H1 (cell line): ENCODE data around the gene LRRC45. TPM values are rescaled to one million over a fixed set of nuclear protein-coding genes. Genes with fewer than 3 reads are reported as not detected.

Experiments used
- CTCF ChIA-PET: fragments of 300-600 bp; sonication (Branson Sonifier 250); formaldehyde crosslinking; loops from one replicate; lab custom pipeline; 2021; ENCODE audit not compliant: partially characterized antibody; lab: Charles Lee
- POLR2A ChIA-PET: fragments of 300-600 bp; sonication (Branson Sonifier 250); formaldehyde crosslinking; loops from one replicate; lab custom pipeline; 2021; ENCODE audit warnings: inconsistent platforms; ENCODE audit not compliant: partially characterized antibody; lab: Charles Lee
- DNase-seq, 2 experiments: peaks; one replicate each; pipeline versions ENCODE4 v3.0.0 to v3.0.0-alpha.2; 2010 to 2022; ENCODE audit warnings: low spot score in 2 of 2, low read depth in 1 of 2, mixed read lengths in 1 of 2
- FAIRE-seq: peaks from 2 replicates; lab custom pipeline; 2011; peaks lifted over from hg19 to GRCh38; lab: Jason Lieb, UNC
- H2AFZ ChIP-seq: 2 replicates; pipeline ENCODE4 v1.8.1; 2012; ENCODE audit warnings: low read length, inconsistent platforms
- H2AK5ac ChIP-seq: 2 replicates; pipeline ENCODE4 v1.6.1; 2013; ENCODE audit warnings: low read depth, low read length
- H2BK120ac ChIP-seq: replicated peaks from 2 replicates; pipeline ENCODE3; 2013; ENCODE audit warnings: low read depth, low read length, inconsistent platforms
- H2BK12ac ChIP-seq: 2 replicates; pipeline ENCODE4 v1.6.1; 2013; ENCODE audit warnings: low read depth, low read length
- H2BK15ac ChIP-seq: 2 replicates; pipeline ENCODE4 v1.6.1; 2013; ENCODE audit warnings: low read length
- H2BK20ac ChIP-seq: 2 replicates; pipeline ENCODE4 v1.6.1; 2013; ENCODE audit warnings: low read length
- H2BK5ac ChIP-seq: 2 replicates; pipeline ENCODE4 v1.6.1; 2013; ENCODE audit warnings: low read depth, low read length
- H3K14ac ChIP-seq: 2 replicates; pipeline ENCODE4 v1.6.1; 2013; ENCODE audit warnings: inconsistent platforms; ENCODE audit not compliant: insufficient read length
- H3K18ac ChIP-seq: 2 replicates; pipeline ENCODE4 v1.6.1; 2013; ENCODE audit warnings: low read length; ENCODE audit errors: extremely low read depth
- H3K23ac ChIP-seq: 2 replicates; pipeline ENCODE4 v1.6.1; 2013; ENCODE audit warnings: inconsistent platforms; ENCODE audit not compliant: insufficient read length
- H3K23me2 ChIP-seq: 2 replicates; pipeline ENCODE4 v1.6.1; 2013; ENCODE audit warnings: low read depth, low read length
- H3K27ac ChIP-seq: 2 replicates; pipeline ENCODE4 v1.6.1; 2011; ENCODE audit warnings: low read depth, low read length, inconsistent platforms
- H3K27me3 ChIP-seq, 4 experiments: replicated peaks in 1 of 4; 1 replicate in 1 of 4; 2 replicates in 3 of 4; pipeline versions ENCODE4 v1.6.1 to v1.8.1; 2011 to 2013; ENCODE audit warnings: low read length in 3 of 4, mild to moderate bottlenecking in 3 of 4, inconsistent platforms in 2 of 4, mixed read lengths in 2 of 4, moderate library complexity in 1 of 4; ENCODE audit not compliant: control insufficient read depth in 3 of 4, insufficient read depth in 3 of 4; ENCODE audit errors: extremely low read depth in 1 of 4
- H3K36me3 ChIP-seq, 4 experiments: 2 replicates each; pipeline versions ENCODE4 v1.6.1 to v1.8.1; 2011 to 2013; ENCODE audit warnings: mild to moderate bottlenecking in 4 of 4, low read length in 3 of 4, moderate library complexity in 2 of 4, control low read depth in 1 of 4, inconsistent platforms in 1 of 4; ENCODE audit not compliant: insufficient read depth in 4 of 4, control insufficient read depth in 2 of 4
- H3K4ac ChIP-seq: replicated peaks from 2 replicates; pipeline ENCODE3; 2013; ENCODE audit warnings: low read length, low read depth, mixed read lengths, inconsistent platforms; ENCODE audit not compliant: insufficient read length
- H3K4me1 ChIP-seq, 4 experiments: replicated peaks in 1 of 4; 1 replicate in 1 of 4; 2 replicates in 3 of 4; pipeline versions ENCODE4 v1.6.1 to v1.8.1; 2011 to 2013; ENCODE audit warnings: low read length in 3 of 4, inconsistent platforms in 2 of 4, mixed read lengths in 1 of 4; ENCODE audit not compliant: insufficient read depth in 4 of 4, control insufficient read depth in 3 of 4
- H3K4me2 ChIP-seq, 2 experiments: 2 replicates each; pipeline versions ENCODE4 v1.6.1 to v1.8.1; 2011 to 2013; ENCODE audit warnings: low read depth in 2 of 2, low read length in 2 of 2, control low read depth in 1 of 2, inconsistent platforms in 1 of 2, mild to moderate bottlenecking in 1 of 2; ENCODE audit not compliant: insufficient read depth in 1 of 2
- H3K4me3 ChIP-seq, 4 experiments: fragments of 200-600, 300-600 bp in 1 of 4; sonication (generic), shearing (Covaris generic), sonication (Bioruptor Twin) in 1 of 4; 2 replicates each; pipeline versions ENCODE4 v1.5.1 to v1.8.1; 2011 to 2016; ENCODE audit warnings: low read length in 4 of 4, low read depth in 3 of 4, control low read depth in 2 of 4, inconsistent platforms in 2 of 4, mild to moderate bottlenecking in 2 of 4, mixed read lengths in 1 of 4, moderate library complexity in 1 of 4; ENCODE audit not compliant: insufficient read depth in 2 of 4; ENCODE audit errors: extremely low read depth in 1 of 4
- H3K56ac ChIP-seq: replicated peaks from 2 replicates; pipeline ENCODE3; 2013; ENCODE audit warnings: low read depth, mild to moderate bottlenecking, mixed read lengths, low read length, inconsistent platforms; ENCODE audit not compliant: insufficient read length
- H3K79me1 ChIP-seq: 2 replicates; pipeline ENCODE4 v1.6.1; 2013; ENCODE audit warnings: low read depth, low read length, control low read depth
- H3K79me2 ChIP-seq, 2 experiments: 2 replicates each; pipeline versions ENCODE4 v1.6.1 to v1.8.1; 2012 to 2013; ENCODE audit warnings: low read length in 2 of 2, mild to moderate bottlenecking in 2 of 2, inconsistent platforms in 1 of 2; ENCODE audit not compliant: insufficient read depth in 2 of 2, control insufficient read depth in 1 of 2
- H3K9ac ChIP-seq, 4 experiments: replicated peaks in 1 of 4; 1 replicate in 1 of 4; 2 replicates in 3 of 4; pipeline versions ENCODE4 v1.6.1 to v1.8.1; 2011 to 2013; ENCODE audit warnings: low read depth in 3 of 4, low read length in 3 of 4, control low read depth in 2 of 4, mild to moderate bottlenecking in 2 of 4, moderate library complexity in 2 of 4, inconsistent platforms in 1 of 4; ENCODE audit errors: extremely low read depth in 1 of 4
- H3K9me3 ChIP-seq, 2 experiments: 2 replicates each; pipeline versions ENCODE4 v1.6.1 to v1.8.1; 2012 to 2013; ENCODE audit warnings: mild to moderate bottlenecking in 2 of 2, moderate library complexity in 2 of 2, control low read depth in 1 of 2, inconsistent platforms in 1 of 2, low read depth in 1 of 2, low read length in 1 of 2, mixed read lengths in 1 of 2; ENCODE audit not compliant: insufficient read depth in 2 of 2
- H4K20me1 ChIP-seq, 2 experiments: replicated peaks in 1 of 2; 2 replicates each; pipeline versions ENCODE3 to v1.8.1; 2011 to 2013; ENCODE audit warnings: inconsistent platforms in 2 of 2, low read length in 2 of 2, mild to moderate bottlenecking in 1 of 2; ENCODE audit not compliant: insufficient read depth in 2 of 2, control insufficient read depth in 1 of 2
- H4K5ac ChIP-seq: 2 replicates; pipeline ENCODE4 v1.6.1; 2013; ENCODE audit warnings: low read length, low read depth, mixed read lengths, inconsistent platforms; ENCODE audit not compliant: insufficient read length
- H4K8ac ChIP-seq: 2 replicates; pipeline ENCODE4 v1.8.0; 2013; ENCODE audit warnings: mild to moderate bottlenecking, moderate library complexity, low read length, inconsistent platforms; ENCODE audit not compliant: insufficient read depth; ENCODE audit errors: extremely low read depth
- H4K91ac ChIP-seq: replicated peaks from 2 replicates; pipeline ENCODE3; 2013; ENCODE audit warnings: low read length, mixed read lengths, inconsistent platforms; ENCODE audit not compliant: insufficient read length
- BCL11A ChIP-seq, 2 experiments: IDR thresholded peaks; one replicate each; pipeline ENCODE4 v1.6.1; 2011; ENCODE audit warnings: low read depth in 2 of 2, low read length in 2 of 2, mild to moderate bottlenecking in 2 of 2
- GABPA ChIP-seq: IDR thresholded peaks from 2 replicates; pipeline ENCODE4 v1.6.1; 2011; ENCODE audit warnings: mild to moderate bottlenecking, low read length, moderate library complexity, borderline replicate concordance; ENCODE audit not compliant: insufficient read depth
- POLR2AphosphoS5 ChIP-seq: IDR thresholded peaks from 2 replicates; pipeline ENCODE4 v1.6.1; 2011; ENCODE audit warnings: low read depth, low read length
- WGBS, 2 experiments: shearing (Covaris generic) in 1 of 2; methylation state at CpG; one replicate each; pipeline versions ENCODE4 v1.1.6 to v1.1.7; 2013 to 2015; ENCODE audit warnings: low lambda C conversion rate in 2 of 2, mixed read lengths in 2 of 2, inconsistent platforms in 1 of 2, low coverage in 1 of 2, missing lambda C conversion rate in 1 of 2; ENCODE audit not compliant: insufficient replicate concordance in 2 of 2, insufficient coverage in 1 of 2, insufficient read length in 1 of 2; ENCODE audit errors: extremely low coverage in 1 of 2, missing lambda C conversion rate in 1 of 2; 5-methylcytosine and 5-hydroxymethylcytosine counted together
- polyA plus RNA-seq, 7 experiments: library from polyadenylated mRNA; depleted of rRNA in 3 of 7; stranded (reverse) in 5 of 7; unstranded in 2 of 7; fragments of >200 nt in 5 of 7; fragments of 200-250 nt in 2 of 7; gene quantifications; 1 replicate in 5 of 7; 2 replicates in 1 of 7; 4 replicates in 1 of 7; pipeline versions ENCODE4 v1.2.1 to v1.2.3, GENCODE V29; 2011 to 2013; ENCODE audit warnings: missing spikeins in 2 of 7, mixed read lengths in 2 of 7
- total RNA-seq: library from RNA; stranded (reverse); fragmentation: NEBNext Ultra II Directional; extraction: Animal tissue kit (Norgen Biotek cat#: 25700); gene quantifications from 2 replicates; pipeline ENCODE4 v1.2.1, GENCODE V29; 2021
- TF ChIP-seq, protein P1 (sequence below): IDR thresholded peaks from 2 replicates; pipeline ENCODE4 v1.6.1; 2011; ENCODE audit warnings: low read depth, mild to moderate bottlenecking, low read length; ENCODE audit not compliant: insufficient read depth

The LRRC45 gene
- total and polyA plus RNA-seq, 2 of the 8 experiments (the other 6 are each of a cell fraction or from before 2014, with no cell fraction given), result 11.5 to 29.0 TPM

DNA sequence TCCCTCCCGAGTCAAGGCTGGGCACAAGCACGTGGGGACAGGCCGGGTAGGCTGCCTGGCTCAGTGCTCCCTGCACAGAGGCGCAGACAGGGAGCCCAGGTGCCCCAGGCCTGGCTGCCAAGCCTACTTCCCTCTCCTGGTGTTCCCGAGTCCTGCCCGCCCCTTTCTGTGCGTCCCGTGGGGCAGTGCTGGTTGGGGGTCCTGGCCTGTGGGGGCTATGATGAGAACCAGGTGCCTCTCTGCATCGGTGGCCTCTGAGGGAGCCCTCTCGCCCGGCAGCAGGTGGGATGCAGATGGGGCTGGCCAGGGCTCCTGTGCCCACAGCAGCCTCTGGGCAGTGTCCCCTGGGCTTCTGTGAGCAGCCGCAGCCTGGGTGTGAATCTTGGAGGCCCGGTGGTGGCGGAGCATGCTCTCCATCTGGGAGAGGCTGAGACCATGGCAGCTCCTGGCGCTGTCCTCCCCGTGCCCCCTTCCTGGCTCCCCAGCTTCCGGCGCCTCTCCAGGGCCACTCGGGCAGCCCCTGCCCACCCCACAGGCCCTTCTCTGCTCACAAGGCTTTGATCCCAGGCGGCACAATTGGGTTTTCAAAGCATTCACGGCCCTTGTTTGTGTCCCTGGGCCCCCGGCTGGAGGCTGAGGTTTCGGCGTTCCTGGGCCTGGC, 7.7 kb upstream of the LRRC45 start:
- Histone ChIP-seq H4K20me1 (peaks cover 7 to 13% of the 10 kb centered on the region in 2 experiments), H3K14ac (no peak overlapping the region), H3K56ac (no peak overlapping the region)
- CTCF ChIA-PET, result interaction anchor here (1.1 to 2.7 kb wide), 5 partner anchors 10 to 146 kb away, joined by 3 to 20 read pairs (median 6); partner anchors contain the start of gene RAC3
- TF ChIP-seq POLR2AphosphoS5 (no peak), BCL11A (IDR thresholded peaks at IDR 0.05; ENCODE audit: low read depth in 2 of 2, low read length in 2 of 2) (no peak), GABPA (0 out of 2 replicates have a peak, but pooled peaks have one; percentile 17)
- TF ChIP-seq, protein P1, sequence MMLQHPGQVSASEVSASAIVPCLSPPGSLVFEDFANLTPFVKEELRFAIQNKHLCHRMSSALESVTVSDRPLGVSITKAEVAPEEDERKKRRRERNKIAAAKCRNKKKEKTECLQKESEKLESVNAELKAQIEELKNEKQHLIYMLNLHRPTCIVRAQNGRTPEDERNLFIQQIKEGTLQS, result no peak
- TF ChIP-seq, all 59 proteins: peak for 1
- POLR2A ChIA-PET, result interaction anchor here (0.9 to 2.2 kb wide), 6 partner anchors 11 to 127 kb away, joined by 3 to 9 read pairs (median 4); no protein-coding TSS in a partner anchor
- H2AFZ ChIP-seq, result no peak overlapping the region
- no peak overlapping the region for H4K91ac ChIP-seq
- WGBS, 2 experiments, result 96% methylated on average over 24 of the region's 24 CpGs; no CpG with 5 or more reads in 1 of the 2 experiments
- no peaks in the 10 kb centered on the region for H3K27me3 ChIP-seq
- H3K4me1 ChIP-seq, result no peaks in the 10 kb centered on the region; a peak in 1 of 7 replicates
- H3K9me3 ChIP-seq, result no peaks in the 10 kb centered on the region
- no peak overlapping the region for H2BK120ac ChIP-seq
- peak overlapping the region; percentile 78 for H4K8ac ChIP-seq
- H3K36me3 ChIP-seq, result no peaks in the 10 kb centered on the region; a peak in 2 of 8 replicates
- no peak overlapping the region for H2BK15ac ChIP-seq
- H2BK12ac ChIP-seq, result no peak overlapping the region
- no peaks in the 10 kb centered on the region for H3K79me2 ChIP-seq
- H3K23me2 ChIP-seq, result no peaks in the 10 kb centered on the region
- DNase-seq (no peak), FAIRE-seq (no peak)
- no peak overlapping the region for H3K23ac ChIP-seq
- no peak overlapping the region for H3K4me2 ChIP-seq
- no peak overlapping the region for H3K9ac ChIP-seq
- H2BK5ac ChIP-seq, result no peak overlapping the region
- H2BK20ac ChIP-seq, result no peak overlapping the region
- H4K5ac ChIP-seq, result no peak overlapping the region
- H2AK5ac ChIP-seq, result no peak overlapping the region
- H3K4ac ChIP-seq, result no peak overlapping the region
- no peak overlapping the region for H3K4me3 ChIP-seq
- H3K27ac ChIP-seq, result no peak overlapping the region
- no peaks in the 10 kb centered on the region; the same call in 1 of the 2 replicates for H3K79me1 ChIP-seq
- H3K18ac ChIP-seq, result no peak overlapping the region
